K562 (cell line): ENCODE measurements around the gene SGO1. TPM values are rescaled to one million over a fixed set of nuclear protein-coding genes. Genes with fewer than 3 reads are reported as not detected.

Source experiments
- ARID2 ChIP-seq: fragments of 450-650 bp; IDR thresholded peaks from 2 replicates; pipeline ENCODE4 v1.6.1; 2017; ENCODE audit warnings: antibody characterized with exemption, mild to moderate bottlenecking
- BHLHE40 ChIP-seq: IDR thresholded peaks from 2 replicates; pipeline ENCODE4 v1.6.1; 2011; ENCODE audit warnings: low read length, improper control_type of control experiment
- CCNT2 ChIP-seq: IDR thresholded peaks from 2 replicates; pipeline ENCODE4 v1.6.1; 2011; ENCODE audit warnings: borderline replicate concordance, low read depth, mild to moderate bottlenecking, moderate library complexity, mixed read lengths, low read length; ENCODE audit not compliant: insufficient read length; ENCODE audit errors: extremely low read depth
- CHD4 ChIP-seq: fragments of 200-600 bp; sonication (generic); IDR thresholded peaks from 3 replicates; pipeline ENCODE4 v1.6.1; 2012; ENCODE audit warnings: low read depth, mild to moderate bottlenecking, mixed read lengths, low read length, inconsistent platforms; ENCODE audit not compliant: insufficient read depth, insufficient replicate concordance, poor library complexity, severe bottlenecking
- FUS ChIP-seq: fragments of 200-400 bp; formaldehyde crosslinking; optimal IDR thresholded peaks from 2 replicates; pipeline ENCODE3; 2017; ENCODE audit warnings: low read depth, low read length
- MAFK ChIP-seq: IDR thresholded peaks from 2 replicates; pipeline ENCODE4 v1.6.1; 2011; ENCODE audit warnings: low read length, improper control_type of control experiment
- NR2C2 ChIP-seq, 2 experiments: fragments of 200-800 bp in 1 of 2; sonication (Bioruptor generic) in 1 of 2; sonication (generic) in 1 of 2; formaldehyde crosslinking in 1 of 2; IDR thresholded peaks; 2 replicates each; pipeline versions ENCODE4 v1.6.1 to v1.8.0; 2016 to 2022; ENCODE audit warnings: mild to moderate bottlenecking in 1 of 2, missing compliant biosample characterization in 1 of 2, missing genetic modification characterization in 1 of 2, missing genetic modification reagents in 1 of 2
- PRMT5 ChIP-seq: sonication (generic); formaldehyde crosslinking; IDR thresholded peaks from 2 replicates; pipeline ENCODE4 v1.5.0; 2020; ENCODE audit warnings: missing genetic modification reagents
- RNF2 ChIP-seq: sonication (generic); IDR thresholded peaks from 2 replicates; pipeline ENCODE4 v1.6.1; 2016
- SMAD4 ChIP-seq: fragments of 250-450 bp; sonication (Bioruptor Pico); conservative IDR thresholded peaks from 2 replicates; pipeline ENCODE4 v1.8.0; 2021; ENCODE audit warnings: inconsistent platforms, mild to moderate bottlenecking, moderate library complexity
- STAT5A ChIP-seq: IDR thresholded peaks from 2 replicates; pipeline ENCODE4 v1.6.1; 2012; ENCODE audit warnings: low read length, inconsistent platforms, borderline replicate concordance
- ZNF143 ChIP-seq: sonication (generic); formaldehyde crosslinking; IDR thresholded peaks from 2 replicates; pipeline ENCODE4 v1.9.0; 2022; ENCODE audit warnings: mild to moderate bottlenecking, missing genetic modification reagents
- polyA plus RNA-seq, 8 experiments: library from polyadenylated mRNA; depleted of rRNA in 4 of 8; stranded (reverse) in 5 of 8; unstranded in 3 of 8; fragments of >200 nt; fragmentation: Nextera tagmentation in 2 of 8; fragmentation: Illumina TruSeq in 1 of 8; extraction: Ambion mirVana in 2 of 8; extraction: Trizol in 1 of 8; gene quantifications; 2 replicates each; pipeline versions ENCODE4 v1.2.1 to v1.2.3, GENCODE V29; 2011 to 2014; ENCODE audit warnings: inconsistent platforms in 1 of 8, missing spikeins in 1 of 8
- total RNA-seq, 7 experiments: library from RNA; depleted of rRNA in 6 of 7; stranded (reverse); fragments of >200 nt in 6 of 7; fragmentation: Illumina TruSeq in 2 of 7; extraction: Trizol in 2 of 7; gene quantifications; 2 replicates each; pipeline versions ENCODE4 v1.2.1 to v1.2.3, GENCODE V29; 2011 to 2021; ENCODE audit warnings: low replicate concordance in 1 of 7
- TF ChIP-seq, protein P1 (sequence below): sonication (generic); formaldehyde crosslinking; IDR thresholded peaks from 2 replicates; pipeline ENCODE4 v1.8.1; 2023; ENCODE audit warnings: mild to moderate bottlenecking, missing genetic modification reagents, moderate library complexity
- TF ChIP-seq, protein P2 (sequence below), 2 experiments: fragments of 450-650 bp; IDR thresholded peaks; 2 replicates each; pipeline ENCODE4 v1.6.1; 2018; ENCODE audit warnings: mild to moderate bottlenecking in 2 of 2, low read depth in 1 of 2; ENCODE audit not compliant: partially characterized antibody in 2 of 2
- TF ChIP-seq, protein P3 (sequence below): fragments of 450-650 bp; IDR thresholded peaks from 2 replicates; pipeline ENCODE4 v1.6.1; 2016; ENCODE audit warnings: low read depth

The SGO1 gene
- total and polyA plus RNA-seq, 9 of the 15 experiments (the other 6 are each of a cell fraction or from before 2014, with no cell fraction given) = 13.7 to 57.3 (median 28.2) TPM

DNA sequence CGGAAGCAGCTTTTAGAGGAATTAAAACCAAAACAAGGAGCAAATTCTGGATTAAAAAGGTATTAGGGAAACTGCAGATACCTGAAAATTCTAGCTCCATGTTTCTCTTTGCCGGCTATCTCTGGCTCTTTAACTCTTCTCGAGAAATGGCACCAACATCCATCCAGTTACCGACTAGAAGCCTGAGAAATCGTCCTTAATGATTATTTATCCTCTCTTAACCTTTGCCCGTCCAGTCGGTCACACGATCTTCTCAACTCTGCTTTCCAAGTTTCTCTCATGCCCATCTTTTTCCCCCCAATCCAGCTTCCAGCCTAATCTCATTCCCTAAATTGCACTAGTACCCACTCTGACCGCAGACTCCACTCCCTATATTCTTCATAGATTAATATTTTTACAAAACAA lies 596 bp upstream of the SGO1 start (continued):
- TF ChIP-seq, protein P1, sequence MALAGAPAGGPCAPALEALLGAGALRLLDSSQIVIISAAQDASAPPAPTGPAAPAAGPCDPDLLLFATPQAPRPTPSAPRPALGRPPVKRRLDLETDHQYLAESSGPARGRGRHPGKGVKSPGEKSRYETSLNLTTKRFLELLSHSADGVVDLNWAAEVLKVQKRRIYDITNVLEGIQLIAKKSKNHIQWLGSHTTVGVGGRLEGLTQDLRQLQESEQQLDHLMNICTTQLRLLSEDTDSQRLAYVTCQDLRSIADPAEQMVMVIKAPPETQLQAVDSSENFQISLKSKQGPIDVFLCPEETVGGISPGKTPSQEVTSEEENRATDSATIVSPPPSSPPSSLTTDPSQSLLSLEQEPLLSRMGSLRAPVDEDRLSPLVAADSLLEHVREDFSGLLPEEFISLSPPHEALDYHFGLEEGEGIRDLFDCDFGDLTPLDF (CRISPR knock-in tag) = no peak
- TF ChIP-seq FUS (no peak), PRMT5 (CRISPR knock-in tag) (no peak), STAT5A (peak; percentile 26; the same call in 1 of the 2 replicates), CCNT2 (no peak), ZNF143 (no peak), BHLHE40 (no peak), ARID2 (0 out of 2 replicates have a peak, but pooled peaks have one; percentile 20), SMAD4 (CRISPR knock-in tag) (no peak), CHD4 (no peak), NR2C2 (CRISPR knock-in tag; IDR thresholded peaks at IDR 0.05) (no peak), NR2C2 (tag; IDR thresholded peaks at IDR 0.05) (peak; percentile 30; the same call in 1 of the 2 replicates), MAFK (no peak), RNF2 (peak; percentile 3; the same call in 1 of the 2 replicates)
- TF ChIP-seq, protein P2, sequence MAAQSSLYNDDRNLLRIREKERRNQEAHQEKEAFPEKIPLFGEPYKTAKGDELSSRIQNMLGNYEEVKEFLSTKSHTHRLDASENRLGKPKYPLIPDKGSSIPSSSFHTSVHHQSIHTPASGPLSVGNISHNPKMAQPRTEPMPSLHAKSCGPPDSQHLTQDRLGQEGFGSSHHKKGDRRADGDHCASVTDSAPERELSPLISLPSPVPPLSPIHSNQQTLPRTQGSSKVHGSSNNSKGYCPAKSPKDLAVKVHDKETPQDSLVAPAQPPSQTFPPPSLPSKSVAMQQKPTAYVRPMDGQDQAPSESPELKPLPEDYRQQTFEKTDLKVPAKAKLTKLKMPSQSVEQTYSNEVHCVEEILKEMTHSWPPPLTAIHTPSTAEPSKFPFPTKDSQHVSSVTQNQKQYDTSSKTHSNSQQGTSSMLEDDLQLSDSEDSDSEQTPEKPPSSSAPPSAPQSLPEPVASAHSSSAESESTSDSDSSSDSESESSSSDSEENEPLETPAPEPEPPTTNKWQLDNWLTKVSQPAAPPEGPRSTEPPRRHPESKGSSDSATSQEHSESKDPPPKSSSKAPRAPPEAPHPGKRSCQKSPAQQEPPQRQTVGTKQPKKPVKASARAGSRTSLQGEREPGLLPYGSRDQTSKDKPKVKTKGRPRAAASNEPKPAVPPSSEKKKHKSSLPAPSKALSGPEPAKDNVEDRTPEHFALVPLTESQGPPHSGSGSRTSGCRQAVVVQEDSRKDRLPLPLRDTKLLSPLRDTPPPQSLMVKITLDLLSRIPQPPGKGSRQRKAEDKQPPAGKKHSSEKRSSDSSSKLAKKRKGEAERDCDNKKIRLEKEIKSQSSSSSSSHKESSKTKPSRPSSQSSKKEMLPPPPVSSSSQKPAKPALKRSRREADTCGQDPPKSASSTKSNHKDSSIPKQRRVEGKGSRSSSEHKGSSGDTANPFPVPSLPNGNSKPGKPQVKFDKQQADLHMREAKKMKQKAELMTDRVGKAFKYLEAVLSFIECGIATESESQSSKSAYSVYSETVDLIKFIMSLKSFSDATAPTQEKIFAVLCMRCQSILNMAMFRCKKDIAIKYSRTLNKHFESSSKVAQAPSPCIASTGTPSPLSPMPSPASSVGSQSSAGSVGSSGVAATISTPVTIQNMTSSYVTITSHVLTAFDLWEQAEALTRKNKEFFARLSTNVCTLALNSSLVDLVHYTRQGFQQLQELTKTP (IDR thresholded peaks at IDR 0.05; ENCODE audit: low read depth in 1 of 2, partially characterized antibody in 2 of 2) = peak in 1 of 2 experiments; percentile 27
- TF ChIP-seq, protein P3, sequence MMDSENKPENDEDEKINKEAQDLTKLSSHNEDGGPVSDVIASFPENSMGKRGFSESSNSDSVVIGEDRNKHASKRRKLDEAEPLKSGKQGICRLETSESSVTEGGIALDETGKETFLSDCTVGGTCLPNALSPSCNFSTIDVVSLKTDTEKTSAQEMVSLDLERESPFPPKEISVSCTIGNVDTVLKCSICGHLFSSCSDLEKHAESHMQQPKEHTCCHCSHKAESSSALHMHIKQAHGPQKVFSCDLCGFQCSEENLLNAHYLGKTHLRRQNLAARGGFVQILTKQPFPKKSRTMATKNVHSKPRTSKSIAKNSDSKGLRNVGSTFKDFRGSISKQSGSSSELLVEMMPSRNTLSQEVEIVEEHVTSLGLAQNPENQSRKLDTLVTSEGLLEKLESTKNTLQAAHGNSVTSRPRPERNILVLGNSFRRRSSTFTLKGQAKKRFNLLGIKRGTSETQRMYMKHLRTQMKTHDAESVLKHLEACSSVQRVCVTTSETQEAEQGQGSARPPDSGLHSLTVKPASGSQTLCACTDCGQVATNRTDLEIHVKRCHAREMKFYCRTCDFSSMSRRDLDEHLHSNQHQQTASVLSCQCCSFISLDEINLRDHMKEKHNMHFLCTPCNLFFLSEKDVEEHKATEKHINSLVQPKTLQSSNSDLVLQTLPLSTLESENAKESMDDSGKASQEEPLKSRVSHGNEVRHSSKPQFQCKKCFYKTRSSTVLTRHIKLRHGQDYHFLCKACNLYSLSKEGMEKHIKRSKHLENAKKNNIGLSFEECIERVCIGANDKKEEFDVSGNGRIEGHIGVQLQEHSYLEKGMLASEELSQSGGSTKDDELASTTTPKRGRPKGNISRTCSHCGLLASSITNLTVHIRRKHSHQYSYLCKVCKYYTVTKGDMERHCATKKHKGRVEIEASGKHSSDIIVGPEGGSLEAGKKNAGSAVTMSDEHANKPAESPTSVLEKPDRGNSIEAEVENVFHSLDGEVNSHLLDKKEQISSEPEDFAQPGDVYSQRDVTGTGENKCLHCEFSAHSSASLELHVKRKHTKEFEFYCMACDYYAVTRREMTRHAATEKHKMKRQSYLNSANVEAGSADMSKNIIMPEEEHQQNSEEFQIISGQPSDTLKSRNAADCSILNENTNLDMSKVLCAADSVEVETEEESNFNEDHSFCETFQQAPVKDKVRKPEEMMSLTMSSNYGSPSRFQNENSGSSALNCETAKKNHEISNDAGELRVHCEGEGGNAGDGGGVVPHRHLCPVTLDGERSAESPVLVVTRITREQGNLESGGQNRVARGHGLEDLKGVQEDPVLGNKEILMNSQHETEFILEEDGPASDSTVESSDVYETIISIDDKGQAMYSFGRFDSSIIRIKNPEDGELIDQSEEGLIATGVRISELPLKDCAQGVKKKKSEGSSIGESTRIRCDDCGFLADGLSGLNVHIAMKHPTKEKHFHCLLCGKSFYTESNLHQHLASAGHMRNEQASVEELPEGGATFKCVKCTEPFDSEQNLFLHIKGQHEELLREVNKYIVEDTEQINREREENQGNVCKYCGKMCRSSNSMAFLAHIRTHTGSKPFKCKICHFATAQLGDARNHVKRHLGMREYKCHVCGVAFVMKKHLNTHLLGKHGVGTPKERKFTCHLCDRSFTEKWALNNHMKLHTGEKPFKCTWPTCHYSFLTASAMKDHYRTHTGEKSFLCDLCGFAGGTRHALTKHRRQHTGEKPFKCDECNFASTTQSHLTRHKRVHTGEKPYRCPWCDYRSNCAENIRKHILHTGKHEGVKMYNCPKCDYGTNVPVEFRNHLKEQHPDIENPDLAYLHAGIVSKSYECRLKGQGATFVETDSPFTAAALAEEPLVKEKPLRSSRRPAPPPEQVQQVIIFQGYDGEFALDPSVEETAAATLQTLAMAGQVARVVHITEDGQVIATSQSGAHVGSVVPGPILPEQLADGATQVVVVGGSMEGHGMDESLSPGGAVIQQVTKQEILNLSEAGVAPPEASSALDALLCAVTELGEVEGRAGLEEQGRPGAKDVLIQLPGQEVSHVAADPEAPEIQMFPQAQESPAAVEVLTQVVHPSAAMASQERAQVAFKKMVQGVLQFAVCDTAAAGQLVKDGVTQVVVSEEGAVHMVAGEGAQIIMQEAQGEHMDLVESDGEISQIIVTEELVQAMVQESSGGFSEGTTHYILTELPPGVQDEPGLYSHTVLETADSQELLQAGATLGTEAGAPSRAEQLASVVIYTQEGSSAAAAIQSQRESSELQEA = no peak
